SKM-1 (cell line): ENCODE results near the gene TBATA.

Experiments used
- DNase-seq: peaks from one replicate; lab custom pipeline; 2025; ENCODE audit not compliant: unreplicated experiment; lab: John Stamatoyannopoulos, UW

The TBATA gene

GRCh38 chr10:70785190-70785589 is at the start of gene TBATA:
Gene TBATA (minus strand): TSS chr10:70785377. CDS start chr10:70783379, 1,998 bp downstream.
- no peak for DNase-seq

GRCh38 chr10:70834441-70835151 is 49.4 kb upstream of the TBATA start:
- peak; percentile 12 for DNase-seq

GRCh38 chr10:70834021-70834420 is 48.8 kb upstream of the TBATA start:
- no peak for DNase-seq

GRCh38 chr10:70833601-70834000 is 48.4 kb upstream of the TBATA start:
- no peak for DNase-seq

- DNase-seq, result peak; percentile 21
These were observed 47.8 kb upstream of the TBATA start for GRCh38 chr10:70832852-70833528.

- DNase-seq, result no peak
These were observed 47.0 kb upstream of the TBATA start for GRCh38 chr10:70832221-70832620.

GRCh38 chr10:70830164-70830563 is 45.0 kb upstream of the TBATA start:
- DNase-seq, result no peak

GRCh38 chr10:70829543-70829942 is 44.4 kb upstream of the TBATA start:
- no peak for DNase-seq

- no peak for DNase-seq
These were observed 43.7 kb upstream of the TBATA start for GRCh38 chr10:70828923-70829322.

GRCh38 chr10:70827086-70827757 is 42.0 kb upstream of the TBATA start:
- no peak for DNase-seq

- DNase-seq, result no peak
These were observed 37.1 kb upstream of the TBATA start for GRCh38 chr10:70822076-70822820.

- no peak for DNase-seq
These were observed 36.0 kb upstream of the TBATA start for GRCh38 chr10:70820976-70821750.

- peak; percentile 10 for DNase-seq
These were observed 31.2 kb upstream of the TBATA start for GRCh38 chr10:70816220-70816894.

GRCh38 chr10:70815504-70816219 is 30.5 kb upstream of the TBATA start, which contains the start of gene SGPL1:
Gene SGPL1 (plus strand): TSS chr10:70815948. CDS start chr10:70816854, 906 bp downstream.
- DNase-seq, result peak; percentile 59

- no peak for DNase-seq
These were observed 28.9 kb upstream of the TBATA start for GRCh38 chr10:70814126-70814525.

- no peak for DNase-seq
These were observed 27.6 kb upstream of the TBATA start for GRCh38 chr10:70812814-70813213.

GRCh38 chr10:70811881-70812280 is 26.7 kb upstream of the TBATA start:
- DNase-seq, result no peak

- DNase-seq, result no peak
These were observed 25.8 kb upstream of the TBATA start for GRCh38 chr10:70810967-70811366.

GRCh38 chr10:70809726-70810125 is 24.5 kb upstream of the TBATA start:
- no peak for DNase-seq
